Measurements from ENCODE around the gene SCFD2.
"Not testable (repeated sequence)": the region's sequence is repeated elsewhere in the genome, so short reads cannot be mapped to it uniquely, and the experiment has no call there.

Gene SCFD2

DNA sequence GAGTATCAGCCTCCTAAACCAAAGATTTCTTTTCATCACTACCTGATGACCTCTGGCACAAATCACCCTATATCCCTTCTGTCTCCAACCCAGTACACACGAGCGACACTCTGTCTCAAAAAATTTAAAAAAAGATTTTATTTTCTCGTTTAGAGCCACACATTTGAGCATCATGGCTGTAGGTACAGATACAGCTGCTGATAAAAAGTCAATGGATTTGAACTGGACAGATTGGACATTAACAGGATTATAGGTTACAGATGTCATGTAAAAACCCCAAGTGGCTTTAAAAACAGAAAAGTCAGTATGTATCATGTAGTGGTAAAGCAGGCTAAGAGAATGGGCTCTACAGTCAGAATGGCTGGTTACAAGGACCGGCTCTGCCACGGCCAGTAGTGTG, 171.1 kb downstream of the SCFD2 start:
- Mint-ChIP-seq H3K27me3 (no peaks in the 10 kb centered on the region), H3K4me3 (no peak overlapping the region), H3K27ac (no peak overlapping the region), H3K4me1 (peaks cover 6% of the 10 kb centered on the region), H3K36me3 (peaks cover 7% of the 10 kb centered on the region), H3K9me3 (no peaks in the 10 kb centered on the region)
- ATAC-seq = no peak

DNA sequence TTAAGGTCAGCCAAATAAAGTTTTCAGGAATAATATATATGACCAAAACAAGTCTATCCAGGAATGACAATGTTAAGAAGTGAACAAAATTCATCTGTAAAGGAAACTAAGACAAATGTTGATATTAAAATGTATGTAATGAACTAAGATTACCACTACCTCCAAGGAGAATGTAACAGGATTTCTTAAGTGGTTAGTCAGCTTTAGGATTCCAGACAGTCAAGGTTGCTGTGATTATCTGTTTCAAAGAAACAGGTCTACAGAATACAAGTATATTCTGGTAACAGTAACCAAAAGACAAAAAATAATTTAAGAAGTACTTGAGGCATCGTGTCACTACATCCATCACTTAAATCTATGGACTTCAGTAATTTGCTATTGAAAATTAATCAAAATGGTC, 172.8 kb downstream of the SCFD2 start:
- Mint-ChIP-seq H3K4me1 (peaks cover 6% of the 10 kb centered on the region), H3K27me3 (no peaks in the 10 kb centered on the region)

DNA sequence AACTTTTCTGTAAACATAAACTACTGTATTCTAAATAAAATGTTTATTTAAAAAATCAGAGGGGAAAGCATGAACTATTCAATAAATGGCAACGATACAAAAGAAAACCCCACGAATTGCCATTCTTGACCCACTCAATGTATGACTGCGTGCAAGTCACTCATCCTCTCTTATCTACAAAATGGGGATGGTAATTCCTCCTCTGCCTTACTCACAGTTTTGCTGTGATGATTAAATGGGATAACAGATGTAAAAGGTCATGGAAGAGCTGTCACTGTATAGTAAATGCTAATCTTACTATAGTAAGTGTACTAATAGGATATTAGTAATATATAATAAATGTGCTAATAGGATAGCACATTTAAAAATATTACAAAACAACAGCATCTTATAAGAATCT, 173.4 kb downstream of the SCFD2 start:
- no peak for ATAC-seq
- Mint-ChIP-seq H3K27me3 (no peaks in the 10 kb centered on the region), H3K9me3 (no peaks in the 10 kb centered on the region), H3K36me3 (peaks cover 7% of the 10 kb centered on the region), H3K4me3 (no peak overlapping the region), H3K4me1 (peaks cover 6% of the 10 kb centered on the region), H3K27ac (no peak overlapping the region)

More for the DNA sequence above, 172.8 kb downstream of the SCFD2 start:
- H3K27ac Mint-ChIP-seq = no peak overlapping the region
- H3K36me3 Mint-ChIP-seq = peaks cover 7% of the 10 kb centered on the region
- no peak overlapping the region for H3K4me3 Mint-ChIP-seq
- ATAC-seq = no peak
- H3K9me3 Mint-ChIP-seq = no peaks in the 10 kb centered on the region

DNA sequence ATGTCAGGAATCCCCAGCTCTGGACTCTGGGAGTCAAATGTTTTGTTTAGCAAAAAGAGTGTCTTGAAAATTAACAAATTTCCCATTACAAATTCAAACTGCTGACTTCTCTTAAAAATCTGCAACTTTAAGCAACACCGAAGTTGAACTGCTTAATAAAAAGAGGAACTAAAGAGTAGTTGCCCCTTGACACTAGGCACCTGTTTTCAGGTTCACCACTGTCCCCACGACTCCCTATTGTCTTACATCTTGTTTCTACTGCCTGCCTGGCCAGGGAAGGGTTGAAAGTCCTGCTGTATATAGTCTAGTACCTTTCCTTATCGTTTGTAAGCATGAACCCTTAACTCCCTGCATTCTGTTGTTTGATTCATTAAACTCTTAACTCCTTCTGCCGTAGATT, 173.9 kb downstream of the SCFD2 start:
- H3K9me3 Mint-ChIP-seq = no peaks in the 10 kb centered on the region
- peaks cover 6% of the 10 kb centered on the region for H3K4me1 Mint-ChIP-seq
- H3K27ac Mint-ChIP-seq = no peak overlapping the region
- no peaks in the 10 kb centered on the region for H3K27me3 Mint-ChIP-seq
- peaks cover 7% of the 10 kb centered on the region for H3K36me3 Mint-ChIP-seq
- no peak for ATAC-seq
- no peak overlapping the region for H3K4me3 Mint-ChIP-seq

DNA sequence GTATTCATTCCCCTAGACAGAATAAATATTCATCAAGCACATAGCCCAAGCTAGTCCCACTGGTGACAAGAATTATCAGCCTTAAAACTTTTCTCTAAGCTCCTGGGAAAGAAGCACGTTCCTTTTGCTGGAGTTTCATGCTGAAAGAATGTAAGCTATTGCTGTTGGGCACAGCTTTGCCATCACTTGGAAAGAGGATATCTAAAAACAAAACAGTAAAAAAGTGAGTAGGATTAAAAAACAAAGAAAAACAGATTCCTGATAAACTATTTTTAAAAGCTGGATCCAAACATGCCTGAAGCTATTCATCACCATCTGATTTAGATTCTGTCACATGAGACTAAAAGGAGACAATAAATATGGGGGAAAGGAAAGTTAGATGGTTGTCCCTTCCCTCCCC, 176.8 kb downstream of the SCFD2 start:
- no peaks in the 10 kb centered on the region for H3K9me3 Mint-ChIP-seq
- H3K4me1 Mint-ChIP-seq = peaks cover 6% of the 10 kb centered on the region
- no peak overlapping the region for H3K27ac Mint-ChIP-seq
- ATAC-seq = no peak
- peaks cover 17% of the 10 kb centered on the region for H3K36me3 Mint-ChIP-seq
- H3K4me3 Mint-ChIP-seq = no peak overlapping the region
- no peaks in the 10 kb centered on the region for H3K27me3 Mint-ChIP-seq

DNA sequence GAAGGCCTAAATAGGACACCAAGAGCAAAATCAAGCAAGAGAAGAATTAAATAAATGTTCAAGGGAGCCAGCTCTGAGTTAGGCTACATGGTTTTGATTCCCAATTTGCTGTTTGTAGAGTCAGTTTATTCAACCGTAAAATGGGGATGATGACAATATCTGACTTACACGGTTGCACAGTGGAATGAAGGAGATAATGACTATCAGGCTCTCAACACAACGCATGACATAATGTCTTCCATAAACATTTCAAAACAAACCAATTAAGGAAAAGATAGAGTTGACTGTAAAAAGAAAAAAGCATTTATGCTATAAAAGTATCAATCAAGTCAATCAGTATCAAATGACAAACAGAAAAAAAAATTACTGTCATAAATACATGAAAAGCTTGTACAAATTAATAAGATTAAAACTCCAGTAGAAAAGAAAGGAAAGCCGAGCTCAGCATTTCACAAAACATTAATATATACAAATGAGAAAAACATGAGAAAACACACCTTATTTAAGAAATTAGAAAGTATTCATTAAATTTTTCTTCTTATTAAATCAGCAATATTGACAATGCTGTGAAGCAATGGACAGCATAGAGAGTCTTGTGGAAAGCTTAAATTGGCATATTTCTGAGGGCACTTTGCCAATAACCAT, 179.0 kb downstream of the SCFD2 start:
- Mint-ChIP-seq H3K27ac (no peak overlapping the region), H3K4me3 (no peak overlapping the region), H3K27me3 (no peaks in the 10 kb centered on the region), H3K4me1 (peaks cover under 1% of the 10 kb centered on the region), H3K9me3 (no peaks in the 10 kb centered on the region), H3K36me3 (peaks cover 26% of the 10 kb centered on the region)
- ATAC-seq = no peak

DNA sequence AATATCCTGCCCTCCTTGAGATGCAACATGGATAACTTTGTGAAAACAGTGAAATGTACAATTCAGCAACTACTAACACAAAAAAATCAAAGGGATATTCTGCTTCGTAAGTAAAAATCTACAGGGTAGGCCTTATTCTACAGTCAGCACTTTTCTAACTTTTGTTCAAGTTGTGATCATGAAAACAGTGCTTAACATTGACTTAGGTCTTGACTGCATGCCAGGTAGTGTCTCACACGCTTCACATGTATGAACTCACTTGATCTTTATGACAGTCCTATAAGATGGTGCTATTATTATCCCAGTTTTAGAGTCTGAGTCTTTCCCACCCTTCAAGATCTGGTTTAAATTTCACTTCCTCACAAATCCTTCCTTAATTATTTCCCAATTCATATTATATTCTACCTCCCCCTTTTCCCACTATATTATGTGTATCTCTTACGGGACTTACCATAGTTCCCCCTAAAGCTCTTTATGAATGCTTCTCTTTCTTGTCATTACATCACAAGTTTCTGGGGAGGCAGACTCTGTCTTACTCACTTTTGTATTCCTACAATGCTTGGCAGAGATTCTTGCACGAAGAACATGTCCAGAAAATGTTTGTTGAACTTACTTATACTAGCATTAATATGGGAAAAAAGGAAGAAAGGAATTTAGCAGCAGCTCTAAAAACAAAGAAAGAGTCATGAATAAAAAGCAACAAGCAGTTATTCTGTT, 179.8 kb downstream of the SCFD2 start:
- no peak overlapping the region for H3K27ac Mint-ChIP-seq
- no peaks in the 10 kb centered on the region for H3K27me3 Mint-ChIP-seq
- no peak for ATAC-seq
- H3K9me3 Mint-ChIP-seq = no peaks in the 10 kb centered on the region
- H3K36me3 Mint-ChIP-seq = peaks cover 26% of the 10 kb centered on the region
- H3K4me3 Mint-ChIP-seq = no peak overlapping the region
- H3K4me1 Mint-ChIP-seq = no peaks in the 10 kb centered on the region

DNA sequence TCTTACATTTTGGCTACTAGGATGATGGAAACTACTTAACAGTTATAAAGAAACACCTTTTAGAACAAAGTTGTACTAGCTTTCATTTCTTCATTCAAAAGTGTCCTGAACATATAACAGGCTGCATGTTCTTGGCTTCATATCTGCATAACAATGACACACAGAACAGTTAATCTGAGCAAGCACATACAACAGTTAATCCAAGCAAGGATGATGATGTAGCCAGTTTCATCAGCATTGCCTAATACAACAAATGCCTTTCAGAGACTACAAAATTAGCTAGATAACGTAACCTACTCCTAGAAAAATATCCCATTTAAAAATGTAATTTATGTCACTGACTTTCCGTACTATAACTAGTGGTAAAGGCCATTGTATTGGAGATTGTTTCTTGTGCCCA, 182.1 kb downstream of the SCFD2 start:
- H3K4me1 Mint-ChIP-seq = no peaks in the 10 kb centered on the region
- no peak overlapping the region for H3K27ac Mint-ChIP-seq
- H3K9me3 Mint-ChIP-seq = peaks cover 4% of the 10 kb centered on the region
- no peaks in the 10 kb centered on the region for H3K27me3 Mint-ChIP-seq
- peaks cover 41% of the 10 kb centered on the region for H3K36me3 Mint-ChIP-seq
- ATAC-seq = no peak
- H3K4me3 Mint-ChIP-seq = no peak overlapping the region

DNA sequence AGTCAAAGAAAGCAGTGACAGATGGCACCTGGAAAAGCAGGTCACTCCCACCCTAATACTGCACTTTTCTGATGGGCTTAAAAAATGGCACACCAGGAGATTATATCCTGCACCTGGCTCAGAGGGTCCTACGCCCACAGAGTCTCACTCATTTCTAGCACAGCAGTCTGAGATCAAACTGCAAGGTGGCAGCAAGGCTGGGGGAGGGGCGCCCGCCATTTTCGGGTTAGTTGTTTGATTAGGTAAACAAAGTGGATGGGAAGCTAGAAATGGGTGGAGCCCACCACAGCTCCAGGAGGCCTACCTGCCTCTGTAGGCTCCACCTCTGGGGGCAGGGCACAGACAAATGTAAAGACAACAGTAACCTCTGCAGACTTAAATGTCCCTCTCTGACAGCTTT, 188.1 kb downstream of the SCFD2 start:
- Mint-ChIP-seq H3K36me3 (peaks cover 53% of the 10 kb centered on the region), H3K4me1 (peaks cover 19% of the 10 kb centered on the region), H3K9me3 (peaks cover 16% of the 10 kb centered on the region)
- not testable (repeated sequence) for ATAC-seq, H3K4me3 Mint-ChIP-seq, H3K27me3 Mint-ChIP-seq, H3K27ac Mint-ChIP-seq

DNA sequence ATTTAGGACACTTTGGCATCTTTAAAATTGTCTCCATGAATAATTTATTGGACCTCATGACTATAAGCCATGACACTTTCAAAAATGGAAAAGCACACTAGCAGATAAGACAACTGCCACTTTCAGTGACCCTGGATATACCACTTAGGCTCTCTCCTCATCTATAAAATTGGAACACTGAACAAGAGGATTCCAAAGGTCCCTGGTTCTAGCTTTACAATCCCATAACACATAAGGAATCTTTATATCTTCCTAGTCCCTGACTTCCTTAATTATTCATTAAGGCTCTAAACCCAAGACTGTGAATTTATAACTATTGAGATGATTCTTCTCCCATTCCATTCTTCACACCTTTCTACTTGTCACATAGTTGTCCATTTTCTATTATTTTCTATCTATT, 190.2 kb downstream of the SCFD2 start:
- H3K27me3 Mint-ChIP-seq = no peaks in the 10 kb centered on the region
- H3K4me1 Mint-ChIP-seq = peaks cover 19% of the 10 kb centered on the region
- ATAC-seq = no peak
- no peak overlapping the region for H3K27ac Mint-ChIP-seq
- H3K4me3 Mint-ChIP-seq = no peak overlapping the region
- H3K9me3 Mint-ChIP-seq = peaks cover 16% of the 10 kb centered on the region
- H3K36me3 Mint-ChIP-seq = peaks cover 45% of the 10 kb centered on the region

DNA sequence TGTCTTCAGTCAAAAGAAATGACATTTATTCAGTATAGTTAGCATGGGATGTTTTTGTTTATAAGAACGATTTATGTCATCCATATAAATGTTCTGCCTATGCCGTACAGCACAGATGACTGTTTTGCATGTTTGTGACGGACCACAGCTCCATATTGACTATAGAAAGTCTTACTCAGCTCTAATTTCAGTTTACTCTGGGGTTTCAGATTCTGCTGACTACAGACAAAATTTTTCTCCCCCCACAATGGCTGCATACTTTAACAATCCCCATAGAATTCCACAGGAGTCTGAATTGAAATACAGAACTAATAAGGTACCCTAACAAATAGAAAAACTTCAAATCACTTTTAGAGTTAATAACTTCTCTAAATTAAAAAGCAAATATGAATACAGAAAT, 191.0 kb downstream of the SCFD2 start:
- H3K36me3 Mint-ChIP-seq = peaks cover 37% of the 10 kb centered on the region
- no peak for ATAC-seq

DNA sequence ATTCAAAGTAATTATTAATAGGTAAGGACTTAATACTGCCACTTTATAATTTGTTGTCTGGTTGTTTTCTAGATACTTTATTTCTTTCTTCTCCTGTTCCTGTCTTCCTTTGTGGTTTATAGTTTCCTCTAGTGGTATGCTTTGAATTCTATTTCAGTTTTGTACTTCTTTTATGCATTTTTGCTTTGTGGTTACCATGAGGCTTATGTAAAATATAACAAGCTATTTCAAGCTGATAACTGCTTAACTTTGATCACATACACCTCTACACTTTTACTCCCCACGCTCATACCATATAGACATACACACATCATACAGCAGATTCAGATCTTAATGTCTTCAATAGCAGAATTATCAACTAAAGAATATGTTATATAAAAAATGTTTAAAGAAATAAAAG, 192.3 kb downstream of the SCFD2 start:
- no peak for ATAC-seq
- no peaks in the 10 kb centered on the region for H3K27me3 Mint-ChIP-seq
- H3K9me3 Mint-ChIP-seq = peaks cover 10% of the 10 kb centered on the region
- H3K4me1 Mint-ChIP-seq = peaks cover 19% of the 10 kb centered on the region
- no peak overlapping the region for H3K27ac Mint-ChIP-seq
- H3K36me3 Mint-ChIP-seq = peaks cover 24% of the 10 kb centered on the region
- no peak overlapping the region for H3K4me3 Mint-ChIP-seq

More for the DNA sequence above, 191.0 kb downstream of the SCFD2 start:
- Mint-ChIP-seq H3K4me3 (no peak overlapping the region), H3K9me3 (peaks cover 14% of the 10 kb centered on the region), H3K27me3 (no peaks in the 10 kb centered on the region), H3K27ac (no peak overlapping the region), H3K4me1 (peaks cover 19% of the 10 kb centered on the region)

DNA sequence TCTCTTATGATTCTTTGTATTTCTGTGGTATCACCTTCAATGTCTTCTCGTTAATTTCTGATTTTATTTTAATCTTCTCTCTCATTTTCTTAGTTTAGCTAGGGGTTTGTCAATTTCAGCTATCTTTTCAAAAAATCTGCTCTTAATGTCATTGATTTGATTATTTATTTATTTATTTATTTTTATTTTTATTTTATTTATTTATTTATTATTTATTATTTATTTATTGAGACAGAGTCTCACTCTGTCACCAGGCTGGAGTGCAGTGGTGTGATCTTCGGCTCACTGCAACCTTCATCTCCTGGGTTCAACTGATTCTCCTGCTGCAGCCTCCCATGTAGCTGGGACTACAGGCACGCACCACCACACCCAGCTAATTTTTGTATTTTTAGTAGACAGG, 194.1 kb downstream of the SCFD2 start:
- H3K4me3 Mint-ChIP-seq = no peak overlapping the region
- H3K36me3 Mint-ChIP-seq = peaks cover 12% of the 10 kb centered on the region
- H3K4me1 Mint-ChIP-seq = peaks cover 12% of the 10 kb centered on the region
- H3K27ac Mint-ChIP-seq = no peak overlapping the region
- no peaks in the 10 kb centered on the region for H3K27me3 Mint-ChIP-seq
- H3K9me3 Mint-ChIP-seq = peaks cover 11% of the 10 kb centered on the region
- no peak for ATAC-seq

DNA sequence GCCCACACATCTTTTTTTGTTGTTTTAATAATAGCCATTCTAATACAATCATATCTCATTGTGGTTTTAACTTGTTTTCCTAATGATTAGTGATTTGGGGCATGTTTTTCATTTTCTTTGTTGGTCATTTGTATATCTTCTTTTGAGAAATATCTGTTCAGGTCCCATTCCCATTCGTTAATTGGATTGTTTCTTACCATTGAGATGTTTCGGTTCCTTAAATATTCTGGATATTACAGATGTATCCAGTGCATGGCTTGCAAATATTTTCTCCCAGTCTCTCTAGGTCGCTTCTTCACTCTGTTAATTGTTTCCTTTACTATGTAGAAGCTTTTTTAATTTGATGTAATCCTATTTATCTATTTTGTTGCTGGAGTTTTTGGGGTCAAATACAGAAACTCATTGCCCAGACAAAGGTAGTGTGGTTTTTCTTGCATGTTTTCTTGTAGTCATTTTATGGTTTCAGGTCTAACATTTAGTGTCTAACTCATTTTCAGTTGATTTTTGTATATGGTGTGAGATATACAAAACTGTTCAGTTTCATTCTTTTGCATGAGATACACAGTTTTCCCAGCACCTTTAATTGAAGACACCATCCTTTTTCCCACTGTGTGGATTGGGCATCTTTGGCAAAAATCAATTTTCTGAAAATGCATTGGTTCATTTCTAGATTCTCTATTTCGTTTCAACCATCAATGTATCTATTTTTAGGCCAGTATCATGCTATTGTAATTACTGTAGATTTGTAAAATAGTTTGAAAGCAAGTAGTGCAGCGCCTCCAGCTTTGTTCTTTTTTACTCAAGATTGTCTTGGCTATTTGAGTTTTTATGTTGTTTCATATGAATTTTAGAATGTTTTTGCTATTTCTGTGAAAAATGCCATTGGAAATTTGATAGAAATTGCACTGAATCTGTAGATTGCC, 195.9 kb downstream of the SCFD2 start:
- Mint-ChIP-seq H3K36me3 (peaks cover 28% of the 10 kb centered on the region), H3K9me3 (peaks cover 11% of the 10 kb centered on the region), H3K27me3 (no peaks in the 10 kb centered on the region), H3K4me3 (no peak overlapping the region), H3K27ac (no peak overlapping the region), H3K4me1 (peaks cover 6% of the 10 kb centered on the region)
- ATAC-seq = no peak

DNA sequence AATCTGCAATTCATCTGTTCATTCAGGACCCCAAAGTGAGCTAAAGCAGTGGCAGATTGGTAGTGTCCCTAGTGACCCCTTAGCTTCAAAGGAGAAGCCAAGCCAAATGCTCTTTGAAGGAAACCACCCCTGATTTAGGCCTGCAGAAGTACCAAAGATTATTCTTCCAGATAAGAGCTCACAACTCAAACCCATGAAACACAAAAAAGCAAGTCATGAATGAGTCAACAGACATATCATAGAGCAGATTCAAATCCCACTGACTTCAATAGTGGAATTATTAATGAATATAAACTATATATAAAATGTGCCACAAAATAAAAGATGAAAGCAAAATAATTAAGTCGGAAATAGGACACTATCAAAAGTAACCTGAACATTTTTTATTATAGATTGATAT, 197.6 kb downstream of the SCFD2 start:
- no peaks in the 10 kb centered on the region for H3K4me1 Mint-ChIP-seq
- no peak for ATAC-seq
- no peak overlapping the region for H3K4me3 Mint-ChIP-seq
- peaks cover 5% of the 10 kb centered on the region for H3K9me3 Mint-ChIP-seq
- no peak overlapping the region for H3K27ac Mint-ChIP-seq
- H3K27me3 Mint-ChIP-seq = no peaks in the 10 kb centered on the region
- peaks cover 26% of the 10 kb centered on the region for H3K36me3 Mint-ChIP-seq
